GM23338 (cell line): ENCODE measurements around the gene CEACAM8. TPM values are rescaled to one million over a fixed set of nuclear protein-coding genes. Genes with fewer than 3 reads are reported as not detected.
A peak's percentile ranks its signal among the peaks of the same experiment; 100 is the strongest.
"Not testable (repeated sequence)": the region's sequence is repeated elsewhere in the genome, so short reads cannot be mapped to it uniquely, and the experiment has no call there.

ENCODE experiments used
- ATAC-seq: fragments of 200-7000 bp; cut with Tn5 transposase; 3 replicates; pipeline ENCODE4 v1.9.1; 2020
- DNase-seq: peaks from one replicate; pipeline ENCODE4 v3.0.0-alpha.2; 2015; ENCODE audit warnings: low spot score
- H2AFZ ChIP-seq: fragments of 200-600 bp; sonication (generic); 2 replicates; pipeline ENCODE4 v1.8.0; 2016; ENCODE audit warnings: antibody characterized with exemption, mild to moderate bottlenecking, moderate library complexity
- H3F3A ChIP-seq: fragments of 200-600 bp; sonication (generic); replicated peaks from 2 replicates; pipeline ENCODE4 v1.8.0; 2017; ENCODE audit warnings: antibody characterized with exemption, mixed run types, low read depth
- H3K27ac ChIP-seq: fragments of 200-600 bp; sonication (generic); 2 replicates; pipeline ENCODE4 v1.6.1; 2016; ENCODE audit warnings: low read depth
- H3K27me3 ChIP-seq: fragments of 200-600 bp; sonication (generic); 2 replicates; pipeline ENCODE4 v1.8.0; 2016; ENCODE audit warnings: mild to moderate bottlenecking, mixed run types, moderate library complexity; ENCODE audit not compliant: insufficient read depth
- H3K36me3 ChIP-seq: fragments of 200-600 bp; sonication (generic); 2 replicates; pipeline ENCODE4 v1.8.0; 2016; ENCODE audit warnings: mild to moderate bottlenecking; ENCODE audit not compliant: insufficient read depth
- H3K4me1 ChIP-seq: fragments of 200-600 bp; sonication (generic); 2 replicates; pipeline ENCODE4 v1.8.0; 2016; ENCODE audit warnings: mild to moderate bottlenecking, moderate library complexity; ENCODE audit not compliant: insufficient read depth
- H3K4me2 ChIP-seq: fragments of 200-600 bp; sonication (generic); 2 replicates; pipeline ENCODE4 v1.7.1; 2017; ENCODE audit warnings: mixed run types
- H3K4me3 ChIP-seq: fragments of 200-600 bp; sonication (generic); 2 replicates; pipeline ENCODE4 v1.6.1; 2016; ENCODE audit warnings: mixed run types
- H3K79me2 ChIP-seq: fragments of 200-600 bp; sonication (generic); replicated peaks from 2 replicates; pipeline ENCODE4 v1.8.0; 2017; ENCODE audit warnings: mild to moderate bottlenecking; ENCODE audit not compliant: insufficient read depth
- H3K9me2 ChIP-seq: fragments of 200-600 bp; sonication (generic); 2 replicates; pipeline ENCODE4 v1.8.0; 2017; ENCODE audit not compliant: insufficient read depth
- H4K20me1 ChIP-seq: fragments of 200-600 bp; sonication (generic); replicated peaks from 2 replicates; pipeline ENCODE4 v1.8.0; 2017; ENCODE audit warnings: mild to moderate bottlenecking; ENCODE audit not compliant: insufficient read depth
- H3K27ac Mint-ChIP-seq: 2 replicates; pipeline ENCODE4 v1.8.0; 2020; ENCODE audit warnings: inconsistent platforms, mild to moderate bottlenecking, moderate library complexity, mixed read lengths
- H3K27me3 Mint-ChIP-seq: 3 replicates; pipeline ENCODE4 v1.8.0; 2022; ENCODE audit warnings: low read depth, mild to moderate bottlenecking, moderate library complexity, mixed read lengths, inconsistent platforms; ENCODE audit not compliant: insufficient read depth, poor library complexity
- H3K36me3 Mint-ChIP-seq: 3 replicates; pipeline ENCODE4 v1.8.0; 2021; ENCODE audit warnings: low read depth, mild to moderate bottlenecking, inconsistent platforms, moderate library complexity, mixed read lengths
- H3K4me1 Mint-ChIP-seq: 3 replicates; pipeline ENCODE4 v1.8.0; 2020; ENCODE audit warnings: mild to moderate bottlenecking, inconsistent platforms, mixed read lengths
- H3K4me3 Mint-ChIP-seq: 3 replicates; pipeline ENCODE4 v1.8.0; 2021; ENCODE audit warnings: moderate library complexity, mild to moderate bottlenecking, inconsistent platforms, mixed read lengths
- H3K9me3 Mint-ChIP-seq: 3 replicates; pipeline ENCODE4 v1.8.0; 2020; ENCODE audit warnings: moderate library complexity, mild to moderate bottlenecking, inconsistent platforms, mixed read lengths
- EZH2 ChIP-seq: fragments of 200-600 bp; sonication (generic); IDR thresholded peaks from one replicate; pipeline ENCODE4 v1.8.0; 2017; ENCODE audit warnings: antibody characterized with exemption, mild to moderate bottlenecking, low read depth; ENCODE audit not compliant: unreplicated experiment
- JUNB ChIP-seq: IDR thresholded peaks from one replicate; pipeline ENCODE4 v1.6.1; 2016; ENCODE audit warnings: antibody characterized with exemption; ENCODE audit not compliant: unreplicated experiment
- NANOG ChIP-seq: IDR thresholded peaks from 2 replicates; pipeline ENCODE4 v1.6.1; 2016; ENCODE audit warnings: antibody characterized with exemption, borderline replicate concordance
- long read RNA-seq: library from polyadenylated mRNA; unstranded; transcript quantifications from one replicate; pipeline ENCODE4 v2.0.0, GENCODE V29; 2020; ENCODE audit not compliant: unreplicated experiment
- polyA plus RNA-seq: library from polyadenylated mRNA; unstranded; fragments of >200 nt; fragmentation: Nextera tagmentation; extraction: Ambion mirVana; gene quantifications from 2 replicates; pipeline ENCODE4 v1.2.1, GENCODE V29; 2016
- total RNA-seq: library from RNA; depleted of rRNA; stranded (reverse); fragments of >200 nt; shearing (Covaris generic); gene quantifications from 2 replicates; pipeline ENCODE4 v1.2.3, GENCODE V29; 2014; rRNA removed
- TF ChIP-seq, protein P1 (sequence below), 2 experiments: fragments of 200-600 bp in 1 of 2; sonication (generic) in 1 of 2; conservative IDR thresholded peaks; 2 replicates each; pipeline versions ENCODE4 v1.5.1 to v1.6.1; 2016 to 2017; ENCODE audit warnings: antibody characterized with exemption in 2 of 2, low read depth in 2 of 2, mild to moderate bottlenecking in 2 of 2, moderate library complexity in 1 of 2
- TF ChIP-seq, protein P2 (sequence below): fragments of 250-450 bp; sonication (Bioruptor Pico); IDR thresholded peaks from 2 replicates; pipeline ENCODE4 v1.5.0; 2020; ENCODE audit warnings: mild to moderate bottlenecking, moderate library complexity

CEACAM8 gene
- total RNA-seq (not detected in 2 replicates), polyA plus RNA-seq (not detected in 2 replicates)
- long read RNA-seq: 0 reads

DNA sequence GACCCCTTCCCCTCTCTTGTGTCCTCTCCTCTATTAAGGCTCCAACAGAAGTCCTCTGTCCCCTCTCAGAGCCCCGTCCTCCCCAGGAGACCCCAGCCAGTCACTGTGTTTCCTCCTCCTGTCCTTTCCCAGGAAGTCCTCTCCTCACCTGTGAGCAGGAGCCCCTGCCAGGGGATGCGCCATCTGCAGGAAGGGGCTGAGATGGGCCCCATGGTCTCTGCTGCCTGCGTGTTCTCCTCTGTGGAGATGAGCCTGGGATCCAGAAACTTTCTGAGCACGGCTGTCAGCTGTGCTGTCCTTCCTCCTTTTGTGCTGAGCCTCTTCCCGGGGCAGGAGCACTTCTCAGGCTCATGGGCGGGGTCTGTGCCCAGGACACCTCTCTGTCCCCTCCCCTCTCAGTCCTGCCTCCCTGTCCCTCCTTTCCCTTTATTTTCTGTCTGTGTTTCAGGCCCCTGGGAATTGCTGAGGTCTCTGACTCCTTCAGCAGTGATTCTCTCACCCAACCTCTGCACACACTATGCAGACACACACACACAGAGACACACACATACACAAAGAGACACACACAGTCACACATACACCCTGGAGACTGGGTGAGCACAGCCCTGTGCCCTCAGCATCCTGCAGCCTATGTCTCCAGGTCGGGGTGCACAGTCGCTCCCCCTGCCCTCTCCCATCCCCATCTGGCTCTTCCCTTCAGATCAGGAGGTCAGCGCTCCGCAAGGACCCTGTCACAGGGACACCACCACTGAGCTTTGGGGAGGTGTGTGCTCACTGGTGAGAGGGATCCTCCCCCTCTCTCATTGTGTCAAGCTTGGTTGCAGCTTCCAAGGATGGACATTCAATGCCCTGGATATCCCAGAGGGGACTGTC, at the start of gene CEACAM8:
Gene CEACAM8, minus strand, starts transcription at position 308 of the 873 bp plus-strand sequence. Its CDS starts 96 bp downstream, at position 212.
- TF ChIP-seq JUNB (no peak), NANOG (no peak)
- TF ChIP-seq, protein P1, sequence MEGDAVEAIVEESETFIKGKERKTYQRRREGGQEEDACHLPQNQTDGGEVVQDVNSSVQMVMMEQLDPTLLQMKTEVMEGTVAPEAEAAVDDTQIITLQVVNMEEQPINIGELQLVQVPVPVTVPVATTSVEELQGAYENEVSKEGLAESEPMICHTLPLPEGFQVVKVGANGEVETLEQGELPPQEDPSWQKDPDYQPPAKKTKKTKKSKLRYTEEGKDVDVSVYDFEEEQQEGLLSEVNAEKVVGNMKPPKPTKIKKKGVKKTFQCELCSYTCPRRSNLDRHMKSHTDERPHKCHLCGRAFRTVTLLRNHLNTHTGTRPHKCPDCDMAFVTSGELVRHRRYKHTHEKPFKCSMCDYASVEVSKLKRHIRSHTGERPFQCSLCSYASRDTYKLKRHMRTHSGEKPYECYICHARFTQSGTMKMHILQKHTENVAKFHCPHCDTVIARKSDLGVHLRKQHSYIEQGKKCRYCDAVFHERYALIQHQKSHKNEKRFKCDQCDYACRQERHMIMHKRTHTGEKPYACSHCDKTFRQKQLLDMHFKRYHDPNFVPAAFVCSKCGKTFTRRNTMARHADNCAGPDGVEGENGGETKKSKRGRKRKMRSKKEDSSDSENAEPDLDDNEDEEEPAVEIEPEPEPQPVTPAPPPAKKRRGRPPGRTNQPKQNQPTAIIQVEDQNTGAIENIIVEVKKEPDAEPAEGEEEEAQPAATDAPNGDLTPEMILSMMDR (conservative IDR thresholded peaks at IDR 0.05; ENCODE audit: low read depth in 2 of 2): peak; percentile 33 to 59; a peak in 3 of 4 replicates
- Histone ChIP-seq H4K20me1 (no peaks in the 10 kb centered on the region), H3K9me2 (no peaks in the 10 kb centered on the region; the same call in 1 of the 2 replicates), H3K36me3 (no peaks in the 10 kb centered on the region), H3K27me3 (no peaks in the 10 kb centered on the region), H3F3A (no peaks in the 10 kb centered on the region), H3K4me1 (no peaks in the 10 kb centered on the region), H3K27ac (no peak within 1 kb of the TSS), H3K79me2 (no peaks in the 10 kb centered on the region), H2AFZ (no peak within 1 kb of the TSS), H3K4me2 (no peak within 1 kb of the TSS), H3K4me3 (no peak within 1 kb of the TSS)
- H3K9me3 Mint-ChIP-seq: no peaks in the 10 kb centered on the region; the same call in 2 of the 3 replicates
- H3K27ac Mint-ChIP-seq: no peak within 1 kb of the TSS
- H3K4me1 Mint-ChIP-seq: peaks cover 8% of the 10 kb centered on the region; the same call in 2 of the 3 replicates
- H3K4me3 Mint-ChIP-seq: no peak within 1 kb of the TSS
- H3K36me3 Mint-ChIP-seq: no peaks in the 10 kb centered on the region
- ATAC-seq: peak; percentile 15; the same call in 1 of the 3 replicates
- peaks cover 13% of the 10 kb centered on the region for H3K27me3 Mint-ChIP-seq
- peak; percentile 23 for DNase-seq

DNA sequence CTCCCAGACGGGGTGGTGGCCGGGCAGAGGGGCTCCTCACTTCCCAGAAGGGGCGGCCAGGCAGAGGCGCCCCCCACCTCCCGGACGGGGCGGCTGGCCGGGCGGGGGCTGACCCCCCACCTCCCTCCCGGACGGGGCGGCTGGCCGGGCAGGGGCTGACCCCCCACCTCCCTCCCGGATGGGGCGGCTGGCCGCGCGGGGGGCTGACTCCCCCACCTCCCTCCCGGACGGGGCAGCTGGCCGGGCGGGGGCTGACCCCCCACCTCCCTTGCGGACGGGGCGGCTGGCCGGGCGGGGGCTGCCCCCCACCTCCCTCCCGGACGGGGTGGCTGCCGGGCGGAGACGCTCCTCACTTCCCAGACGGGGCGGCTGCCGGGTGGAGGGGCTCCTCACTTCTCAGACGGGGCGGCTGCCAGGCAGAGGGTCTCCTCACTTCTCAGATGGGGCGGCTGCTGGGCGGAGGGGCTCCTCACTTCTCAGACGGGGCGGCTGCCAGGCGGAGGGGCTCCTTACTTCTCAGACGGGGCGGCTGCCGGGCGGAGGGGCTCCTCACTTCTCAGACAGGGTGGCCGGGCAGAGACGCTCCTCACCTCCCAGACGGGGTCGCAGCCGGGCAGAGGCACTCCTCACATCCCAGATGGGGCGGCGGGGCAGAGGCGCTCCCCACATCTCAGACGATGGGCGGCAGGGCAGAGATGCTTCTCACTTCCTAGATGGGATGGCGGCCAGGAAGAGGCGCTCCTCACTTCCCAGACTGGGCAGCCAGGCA, 44.8 kb upstream of the CEACAM8 start:
- not testable (repeated sequence) for DNase-seq, H3F3A ChIP-seq, H3K27me3 Mint-ChIP-seq, ATAC-seq, H3K36me3 ChIP-seq, H4K20me1 ChIP-seq, H3K27ac Mint-ChIP-seq, H3K9me2 ChIP-seq, H3K4me3 ChIP-seq, H3K4me3 Mint-ChIP-seq, H3K27ac ChIP-seq, H3K4me1 Mint-ChIP-seq, H3K4me1 ChIP-seq, H3K4me2 ChIP-seq, H3K79me2 ChIP-seq, H3K27me3 ChIP-seq, H2AFZ ChIP-seq
- peaks cover 14% of the 10 kb centered on the region; the same call in 2 of the 3 replicates for H3K36me3 Mint-ChIP-seq
- peaks cover 79% of the 10 kb centered on the region for H3K9me3 Mint-ChIP-seq

DNA sequence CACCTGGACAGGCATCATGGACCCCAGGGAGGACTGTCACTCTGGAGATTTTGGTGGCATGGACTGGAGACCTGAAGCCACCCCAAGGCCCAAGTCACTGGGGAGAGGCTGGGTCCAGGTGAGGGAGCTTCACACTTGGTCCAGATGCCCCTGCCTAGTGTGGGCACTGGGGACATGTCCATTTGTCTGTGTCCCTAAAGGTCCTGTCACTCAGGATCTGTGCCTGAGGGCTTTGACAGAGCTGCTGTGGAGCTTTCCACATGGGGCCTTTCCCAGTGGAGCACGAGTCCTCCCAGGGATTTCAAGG, 40.5 kb upstream of the CEACAM8 start:
- ATAC-seq (no peak), DNase-seq (no peak)
- no peaks in the 10 kb centered on the region for H3F3A ChIP-seq
- H3K4me3 ChIP-seq: no peak overlapping the region
- H2AFZ ChIP-seq: peak overlapping the region; percentile 84; the same call in 1 of the 2 replicates
- H3K27ac Mint-ChIP-seq: no peak overlapping the region
- peaks cover 83% of the 10 kb centered on the region for H3K9me3 Mint-ChIP-seq
- H3K4me2 ChIP-seq: no peak overlapping the region
- no peaks in the 10 kb centered on the region for H3K36me3 ChIP-seq
- H3K4me1 ChIP-seq: no peaks in the 10 kb centered on the region
- H3K79me2 ChIP-seq: no peaks in the 10 kb centered on the region
- no peaks in the 10 kb centered on the region for H3K27me3 ChIP-seq
- H3K4me1 Mint-ChIP-seq: no peaks in the 10 kb centered on the region
- no peak overlapping the region for H3K4me3 Mint-ChIP-seq
- H3K9me2 ChIP-seq: peaks cover 7% of the 10 kb centered on the region; the same call in 1 of the 2 replicates
- H3K27ac ChIP-seq: no peak overlapping the region
- peaks cover 16% of the 10 kb centered on the region for H3K27me3 Mint-ChIP-seq
- no peaks in the 10 kb centered on the region for H4K20me1 ChIP-seq
- peaks cover 10% of the 10 kb centered on the region; the same call in 2 of the 3 replicates for H3K36me3 Mint-ChIP-seq
- TF ChIP-seq EZH2 (no peak), JUNB (no peak)
- TF ChIP-seq, protein P2, sequence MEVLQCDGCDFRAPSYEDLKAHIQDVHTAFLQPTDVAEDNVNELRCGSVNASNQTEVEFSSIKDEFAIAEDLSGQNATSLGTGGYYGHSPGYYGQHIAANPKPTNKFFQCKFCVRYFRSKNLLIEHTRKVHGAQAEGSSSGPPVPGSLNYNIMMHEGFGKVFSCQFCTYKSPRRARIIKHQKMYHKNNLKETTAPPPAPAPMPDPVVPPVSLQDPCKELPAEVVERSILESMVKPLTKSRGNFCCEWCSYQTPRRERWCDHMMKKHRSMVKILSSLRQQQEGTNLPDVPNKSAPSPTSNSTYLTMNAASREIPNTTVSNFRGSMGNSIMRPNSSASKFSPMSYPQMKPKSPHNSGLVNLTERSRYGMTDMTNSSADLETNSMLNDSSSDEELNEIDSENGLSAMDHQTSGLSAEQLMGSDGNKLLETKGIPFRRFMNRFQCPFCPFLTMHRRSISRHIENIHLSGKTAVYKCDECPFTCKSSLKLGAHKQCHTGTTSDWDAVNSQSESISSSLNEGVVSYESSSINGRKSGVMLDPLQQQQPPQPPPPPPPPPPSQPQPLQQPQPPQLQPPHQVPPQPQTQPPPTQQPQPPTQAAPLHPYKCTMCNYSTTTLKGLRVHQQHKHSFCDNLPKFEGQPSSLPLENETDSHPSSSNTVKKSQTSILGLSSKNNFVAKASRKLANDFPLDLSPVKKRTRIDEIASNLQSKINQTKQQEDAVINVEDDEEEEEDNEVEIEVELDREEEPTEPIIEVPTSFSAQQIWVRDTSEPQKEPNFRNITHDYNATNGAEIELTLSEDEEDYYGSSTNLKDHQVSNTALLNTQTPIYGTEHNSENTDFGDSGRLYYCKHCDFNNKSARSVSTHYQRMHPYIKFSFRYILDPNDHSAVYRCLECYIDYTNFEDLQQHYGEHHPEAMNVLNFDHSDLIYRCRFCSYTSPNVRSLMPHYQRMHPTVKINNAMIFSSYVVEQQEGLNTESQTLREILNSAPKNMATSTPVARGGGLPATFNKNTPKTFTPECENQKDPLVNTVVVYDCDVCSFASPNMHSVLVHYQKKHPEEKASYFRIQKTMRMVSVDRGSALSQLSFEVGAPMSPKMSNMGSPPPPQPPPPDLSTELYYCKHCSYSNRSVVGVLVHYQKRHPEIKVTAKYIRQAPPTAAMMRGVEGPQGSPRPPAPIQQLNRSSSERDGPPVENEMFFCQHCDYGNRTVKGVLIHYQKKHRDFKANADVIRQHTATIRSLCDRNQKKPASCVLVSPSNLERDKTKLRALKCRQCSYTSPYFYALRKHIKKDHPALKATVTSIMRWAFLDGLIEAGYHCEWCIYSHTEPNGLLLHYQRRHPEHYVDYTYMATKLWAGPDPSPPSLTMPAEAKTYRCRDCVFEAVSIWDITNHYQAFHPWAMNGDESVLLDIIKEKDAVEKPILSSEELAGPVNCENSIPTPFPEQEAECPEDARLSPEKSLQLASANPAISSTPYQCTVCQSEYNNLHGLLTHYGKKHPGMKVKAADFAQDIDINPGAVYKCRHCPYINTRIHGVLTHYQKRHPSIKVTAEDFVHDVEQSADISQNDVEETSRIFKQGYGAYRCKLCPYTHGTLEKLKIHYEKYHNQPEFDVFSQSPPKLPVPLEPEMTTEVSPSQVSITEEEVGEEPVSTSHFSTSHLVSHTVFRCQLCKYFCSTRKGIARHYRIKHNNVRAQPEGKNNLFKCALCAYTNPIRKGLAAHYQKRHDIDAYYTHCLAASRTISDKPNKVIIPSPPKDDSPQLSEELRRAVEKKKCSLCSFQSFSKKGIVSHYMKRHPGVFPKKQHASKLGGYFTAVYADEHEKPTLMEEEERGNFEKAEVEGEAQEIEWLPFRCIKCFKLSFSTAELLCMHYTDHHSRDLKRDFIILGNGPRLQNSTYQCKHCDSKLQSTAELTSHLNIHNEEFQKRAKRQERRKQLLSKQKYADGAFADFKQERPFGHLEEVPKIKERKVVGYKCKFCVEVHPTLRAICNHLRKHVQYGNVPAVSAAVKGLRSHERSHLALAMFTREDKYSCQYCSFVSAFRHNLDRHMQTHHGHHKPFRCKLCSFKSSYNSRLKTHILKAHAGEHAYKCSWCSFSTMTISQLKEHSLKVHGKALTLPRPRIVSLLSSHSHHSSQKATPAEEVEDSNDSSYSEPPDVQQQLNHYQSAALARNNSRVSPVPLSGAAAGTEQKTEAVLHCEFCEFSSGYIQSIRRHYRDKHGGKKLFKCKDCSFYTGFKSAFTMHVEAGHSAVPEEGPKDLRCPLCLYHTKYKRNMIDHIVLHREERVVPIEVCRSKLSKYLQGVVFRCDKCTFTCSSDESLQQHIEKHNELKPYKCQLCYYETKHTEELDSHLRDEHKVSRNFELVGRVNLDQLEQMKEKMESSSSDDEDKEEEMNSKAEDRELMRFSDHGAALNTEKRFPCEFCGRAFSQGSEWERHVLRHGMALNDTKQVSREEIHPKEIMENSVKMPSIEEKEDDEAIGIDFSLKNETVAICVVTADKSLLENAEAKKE (CRISPR knock-in tag): no peak
